ENCODE results near the gene NAALADL2. TPM values are rescaled to one million over a fixed set of nuclear protein-coding genes. Genes with fewer than 3 reads are reported as not detected.

The NAALADL2 gene
- total RNA-seq, 1 experiment from 2014 or later = 1.6 TPM

- H3K4me2 ChIP-seq (ENCODE audit: insufficient read depth, insufficient read length, low read length) = no peak overlapping the region
- no peak for TF ChIP-seq CTCF (conservative IDR thresholded peaks at IDR 0.05)
- Mint-ChIP-seq H3K27me3 (ENCODE audit: low read depth) (no peaks in the 10 kb centered on the region), H3K9me3 (no peaks in the 10 kb centered on the region), H3K4me3 (no peak overlapping the region), H3K4me1 (no peaks in the 10 kb centered on the region), H3K27ac (no peak overlapping the region), H3K36me3 (ENCODE audit: insufficient read depth in 1 of 3, low read depth in 3 of 3) (no peaks in the 10 kb centered on the region)
- H3K27ac ChIP-seq (ENCODE audit: insufficient read length, low read depth, low read length) = no peak overlapping the region
- H3K4me1 ChIP-seq (ENCODE audit: insufficient read depth, low read length) = no peaks in the 10 kb centered on the region
- H3K9me3 ChIP-seq (ENCODE audit: control insufficient read depth, low read depth, low read length) = no peaks in the 10 kb centered on the region
- no peak overlapping the region for H2BK20ac ChIP-seq (ENCODE audit: low read depth, low read length, poor library complexity, severe bottlenecking)
- H3K4ac ChIP-seq (ENCODE audit: low read depth, low read length) = no peak overlapping the region
- H3K56ac ChIP-seq (ENCODE audit: insufficient read length, low read depth, low read length) = no peak overlapping the region
- no peaks in the 10 kb centered on the region for H3K79me2 ChIP-seq (ENCODE audit: insufficient read depth, low read length)
- no peak overlapping the region for H3T11ph ChIP-seq (ENCODE audit: low read length)
- no peak for DNase-seq
- no peak overlapping the region for H2BK12ac ChIP-seq (ENCODE audit: insufficient read length, low read depth, low read length)
- H2AK5ac ChIP-seq (ENCODE audit: insufficient read length, low read length) = no peak overlapping the region
- no CpG with 5 or more reads among the region's 1 CpG for WGBS (ENCODE audit: extremely low coverage, insufficient read length, low lambda C conversion rate)
- H3K18ac ChIP-seq (ENCODE audit: insufficient read length, low read depth, low read length) = no peak overlapping the region
- H2BK15ac ChIP-seq (ENCODE audit: low read depth, low read length) = no peak overlapping the region
- H3K23me2 ChIP-seq (ENCODE audit: insufficient read length, low read depth, low read length, poor library complexity, severe bottlenecking) = no peaks in the 10 kb centered on the region
- H3K23ac ChIP-seq (ENCODE audit: insufficient read length, low read depth, low read length) = no peak overlapping the region
- no peak overlapping the region for H3K14ac ChIP-seq (ENCODE audit: insufficient read depth, low read length)
- H4K20me1 ChIP-seq (ENCODE audit: control insufficient read depth, insufficient read depth, insufficient read length) = no peaks in the 10 kb centered on the region
- H3K9ac ChIP-seq (ENCODE audit: extremely low read depth, insufficient read length, low read length) = no peak overlapping the region
- no peaks in the 10 kb centered on the region for H3K27me3 ChIP-seq (ENCODE audit: insufficient read depth, low read length)
- no peak overlapping the region for H2AFZ ChIP-seq (ENCODE audit: low read length)
- no peaks in the 10 kb centered on the region for H3K79me1 ChIP-seq (ENCODE audit: insufficient read depth, low read depth, low read length, poor library complexity, severe bottlenecking)
- H2BK5ac ChIP-seq (ENCODE audit: insufficient read length, low read length) = no peak overlapping the region
- no peak overlapping the region for H4K5ac ChIP-seq (ENCODE audit: insufficient read length, low read depth, low read length)
- no peak overlapping the region for H4K8ac ChIP-seq (replicated peaks; ENCODE audit: insufficient read length, low read depth, low read length)
- H4K91ac ChIP-seq (ENCODE audit: insufficient read length, low read depth, low read length) = no peak overlapping the region
- H2BK120ac ChIP-seq (ENCODE audit: low read depth, low read length, poor library complexity, severe bottlenecking) = no peak overlapping the region
Measured at GRCh38 chr3:175001091-175001490, 142.0 kb downstream of the NAALADL2 start.

Data from H9 (cell line).